Upper lobe of left lung (tissue), 4 donors: Measurements from ENCODE around the gene ANKRD28.

ENCODE experiments used
- EP300 ChIP-seq, 4 donors: sonication (generic); formaldehyde crosslinking; IDR thresholded peaks; one replicate each; pipeline ENCODE4 v1.5.1; 2017; ENCODE audit warnings: antibody characterized with exemption in 4 of 4, control low read depth in 2 of 4
- POLR2A ChIP-seq, 4 donors: fragments of 450-650 bp; IDR thresholded peaks; one replicate each; pipeline ENCODE4 v1.5.1; 2016 to 2017; ENCODE audit warnings: antibody characterized with exemption in 4 of 4, mild to moderate bottlenecking in 2 of 4
- POLR2AphosphoS5 ChIP-seq, 2 donors: sonication (generic); formaldehyde crosslinking; IDR thresholded peaks; one replicate each; pipeline ENCODE4 v1.5.1; 2017; ENCODE audit warnings: antibody characterized with exemption in 2 of 2
- TF ChIP-seq, protein P1 (sequence below), 6 experiments: fragments of 450-650 bp in 4 of 6; fragments of 200-600 bp in 2 of 6; sonication (generic) in 2 of 6; IDR thresholded peaks; one replicate each; pipeline ENCODE4 v1.5.1; 2016 to 2019; ENCODE audit warnings: antibody characterized with exemption in 6 of 6

DNA sequence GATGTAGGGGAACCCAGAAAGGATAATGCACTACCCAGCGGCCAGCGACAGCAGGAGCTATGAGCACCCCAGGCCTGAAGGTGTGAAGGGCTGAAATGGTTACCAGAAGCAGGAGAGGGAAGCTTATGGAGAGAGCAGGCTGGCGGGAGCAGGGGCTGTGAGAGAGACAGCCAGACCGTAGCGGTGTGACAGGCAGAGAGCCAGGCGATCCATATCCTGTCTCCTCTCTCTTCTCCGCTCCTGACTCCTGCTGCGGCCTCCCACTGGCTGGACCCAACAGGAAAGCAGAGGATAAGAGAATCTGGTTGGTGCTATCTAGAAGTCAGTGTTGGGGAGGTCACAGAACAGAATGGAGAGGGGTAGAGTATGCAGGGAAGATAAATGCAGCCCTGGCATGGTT is 146.4 kb downstream of the ANKRD28 start:
- TF ChIP-seq, protein P1, sequence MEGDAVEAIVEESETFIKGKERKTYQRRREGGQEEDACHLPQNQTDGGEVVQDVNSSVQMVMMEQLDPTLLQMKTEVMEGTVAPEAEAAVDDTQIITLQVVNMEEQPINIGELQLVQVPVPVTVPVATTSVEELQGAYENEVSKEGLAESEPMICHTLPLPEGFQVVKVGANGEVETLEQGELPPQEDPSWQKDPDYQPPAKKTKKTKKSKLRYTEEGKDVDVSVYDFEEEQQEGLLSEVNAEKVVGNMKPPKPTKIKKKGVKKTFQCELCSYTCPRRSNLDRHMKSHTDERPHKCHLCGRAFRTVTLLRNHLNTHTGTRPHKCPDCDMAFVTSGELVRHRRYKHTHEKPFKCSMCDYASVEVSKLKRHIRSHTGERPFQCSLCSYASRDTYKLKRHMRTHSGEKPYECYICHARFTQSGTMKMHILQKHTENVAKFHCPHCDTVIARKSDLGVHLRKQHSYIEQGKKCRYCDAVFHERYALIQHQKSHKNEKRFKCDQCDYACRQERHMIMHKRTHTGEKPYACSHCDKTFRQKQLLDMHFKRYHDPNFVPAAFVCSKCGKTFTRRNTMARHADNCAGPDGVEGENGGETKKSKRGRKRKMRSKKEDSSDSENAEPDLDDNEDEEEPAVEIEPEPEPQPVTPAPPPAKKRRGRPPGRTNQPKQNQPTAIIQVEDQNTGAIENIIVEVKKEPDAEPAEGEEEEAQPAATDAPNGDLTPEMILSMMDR (IDR thresholded peaks at IDR 0.05) = no peak
- TF ChIP-seq POLR2A (IDR thresholded peaks at IDR 0.05) (no peak), POLR2AphosphoS5 (IDR thresholded peaks at IDR 0.05) (no peak), EP300 (IDR thresholded peaks at IDR 0.05) (no peak)
